K562 (cell line): Measurements from ENCODE around the gene LRRC71. TPM values are rescaled to one million over a fixed set of nuclear protein-coding genes. Genes with fewer than 3 reads are reported as not detected.

Experiments
- ATAC-seq: fragments of 200-7000 bp; cut with Tn5 transposase; 3 replicates; pipeline ENCODE4 v1.9.1; 2020; ENCODE audit warnings: moderate library complexity
- BruUV-seq: library from RNA; stranded (reverse); fragments of 400-500 nt; replicated peaks from 2 replicates; lab custom pipeline; 2021; lab: Mats Ljungman, UMichigan
- CTCF ChIA-PET: fragments of 300-600 bp; formaldehyde crosslinking; extraction: SDS; loops from one replicate; lab custom pipeline; 2021; ENCODE audit warnings: low intra/inter-chr PET ratio; lab: Yijun Ruan, JAX
- POLR2A ChIA-PET: fragments of 300-600, 350-650 bp; sonication (Branson Sonifier 250); formaldehyde crosslinking; extraction: SDS; loops from one replicate; lab custom pipeline; 2021; ENCODE audit warnings: antibody characterized with exemption, inconsistent platforms; lab: Yijun Ruan, JAX
- DNase-seq, 4 experiments: peaks; one replicate each; pipeline versions ENCODE4 v3.0.0 to v3.0.0-alpha.2; 2011 to 2018; ENCODE audit warnings: low spot score in 3 of 4, mixed read lengths in 3 of 4; ENCODE audit errors: extremely low read depth in 1 of 4
- FAIRE-seq: peaks from 2 replicates; lab custom pipeline; 2011; peaks lifted over from hg19 to GRCh38; lab: Jason Lieb, UNC
- H2AFZ ChIP-seq: 2 replicates; pipeline ENCODE4 v1.6.0; 2011; ENCODE audit warnings: low read depth, low read length, control low read depth, inconsistent platforms
- H3K27ac ChIP-seq: fragments of 200-600 bp; 3 replicates; pipeline ENCODE4 v1.8.0; 2011; ENCODE audit warnings: low read depth, mild to moderate bottlenecking, control low read depth, inconsistent platforms, low read length, moderate library complexity, mixed read lengths; ENCODE audit errors: extremely low read depth
- H3K27me3 ChIP-seq, 2 experiments: fragments of 300-600 bp in 1 of 2; 2 replicates in 1 of 2; 3 replicates in 1 of 2; pipeline versions ENCODE4 v1.6.0 to v1.8.0; 2011; ENCODE audit warnings: inconsistent platforms in 2 of 2, low read length in 2 of 2, mild to moderate bottlenecking in 1 of 2, mixed read lengths in 1 of 2, moderate library complexity in 1 of 2; ENCODE audit not compliant: control insufficient read depth in 2 of 2, insufficient read depth in 2 of 2
- H3K36me3 ChIP-seq: fragments of 300-600 bp; 3 replicates; pipeline ENCODE4 v1.8.0; 2011; ENCODE audit warnings: mild to moderate bottlenecking, low read length, inconsistent platforms; ENCODE audit not compliant: control insufficient read depth, insufficient read depth
- H3K4me1 ChIP-seq, 2 experiments: fragments of 200-600 bp in 1 of 2; replicated peaks in 1 of 2; 2 replicates in 1 of 2; 3 replicates in 1 of 2; pipeline versions ENCODE4 v1.5.1 to v1.8.0; 2011; ENCODE audit warnings: inconsistent platforms in 2 of 2, low read length in 2 of 2, mild to moderate bottlenecking in 1 of 2, mixed read lengths in 1 of 2, moderate library complexity in 1 of 2; ENCODE audit not compliant: control insufficient read depth in 2 of 2, insufficient read depth in 2 of 2
- H3K4me2 ChIP-seq: 2 replicates; pipeline ENCODE4 v1.6.1; 2011; ENCODE audit warnings: low read length, control low read depth, inconsistent platforms, mixed read lengths; ENCODE audit not compliant: insufficient read depth
- H3K4me3 ChIP-seq: fragments of 200-600 bp; sonication (generic), shearing (Covaris generic); 2 replicates; pipeline ENCODE4 v1.5.1; 2016; ENCODE audit warnings: control low read depth, inconsistent platforms
- H3K79me2 ChIP-seq: fragments of 200-600 bp; 3 replicates; pipeline ENCODE4 v1.8.0; 2011; ENCODE audit warnings: low read length, inconsistent platforms; ENCODE audit not compliant: control insufficient read depth, insufficient read depth
- H3K9ac ChIP-seq, 2 experiments: 2 replicates each; pipeline versions ENCODE4 v1.6.0 to v1.6.1; 2011; ENCODE audit warnings: low read depth in 2 of 2, low read length in 2 of 2, control low read depth in 1 of 2, inconsistent platforms in 1 of 2, mild to moderate bottlenecking in 1 of 2, mixed read lengths in 1 of 2; ENCODE audit not compliant: insufficient read depth in 1 of 2
- H3K9me1 ChIP-seq: one replicate; pipeline ENCODE4 v1.6.0; 2011; ENCODE audit warnings: inconsistent platforms, mild to moderate bottlenecking, low read length, moderate library complexity; ENCODE audit not compliant: control insufficient read depth, insufficient read depth
- H3K9me3 ChIP-seq: replicated peaks from 2 replicates; pipeline ENCODE4 v1.5.1; 2011; ENCODE audit warnings: low read depth, low read length, inconsistent platforms; ENCODE audit not compliant: control insufficient read depth, insufficient read depth
- H4K20me1 ChIP-seq: replicated peaks from 2 replicates; pipeline ENCODE4 v1.6.1; 2011; ENCODE audit warnings: low read length, inconsistent platforms, mixed read lengths; ENCODE audit not compliant: control insufficient read depth, insufficient read depth
- BCOR ChIP-seq: fragments of 450-650 bp; IDR thresholded peaks from 2 replicates; pipeline ENCODE4 v1.6.1; 2016
- CC2D1A ChIP-seq: fragments of 450-650 bp; IDR thresholded peaks from 2 replicates; pipeline ENCODE4 v1.6.1; 2017; ENCODE audit warnings: mild to moderate bottlenecking
- HDAC1 ChIP-seq, 2 experiments: fragments of 450-650 bp; IDR thresholded peaks; 2 replicates each; pipeline ENCODE4 v1.6.1; 2016 to 2017; ENCODE audit warnings: inconsistent platforms in 1 of 2, mild to moderate bottlenecking in 1 of 2, moderate library complexity in 1 of 2
- NCOR1 ChIP-seq: fragments of 450-650 bp; IDR thresholded peaks from 2 replicates; pipeline ENCODE4 v1.6.1; 2016; ENCODE audit warnings: mild to moderate bottlenecking, moderate library complexity
- PHTF2 ChIP-seq: fragments of 250-450 bp; sonication (Bioruptor Pico); IDR thresholded peaks from 2 replicates; pipeline ENCODE4 v1.5.0; 2021; ENCODE audit warnings: mild to moderate bottlenecking
- POLR3A ChIP-seq: IDR thresholded peaks from 2 replicates; pipeline ENCODE4 v1.6.1; 2011; ENCODE audit warnings: borderline replicate concordance, mild to moderate bottlenecking, moderate library complexity; ENCODE audit not compliant: insufficient read length, insufficient read depth; ENCODE audit errors: extremely low read depth
- PRPF4 ChIP-seq: fragments of 200-400 bp; formaldehyde crosslinking; IDR thresholded peaks from one replicate; pipeline ENCODE4 v1.6.1; 2017; ENCODE audit warnings: low read length, low read depth, mild to moderate bottlenecking; ENCODE audit not compliant: insufficient read depth, poor library complexity, severe bottlenecking
- SMAD3 ChIP-seq: fragments of 450-650 bp; formaldehyde crosslinking; conservative IDR thresholded peaks from 2 replicates; pipeline ENCODE4 v1.4.0; 2020; ENCODE audit warnings: mild to moderate bottlenecking
- ZNF124 ChIP-seq: sonication (generic); formaldehyde crosslinking; IDR thresholded peaks from 2 replicates; pipeline ENCODE4 v1.8.1; 2022; ENCODE audit warnings: missing genetic modification reagents
- ZNF232 ChIP-seq: sonication (generic); formaldehyde crosslinking; IDR thresholded peaks from 2 replicates; pipeline ENCODE4 v1.8.0; 2022; ENCODE audit warnings: mild to moderate bottlenecking, missing genetic modification reagents
- WGBS: fragments of 100-300 bp; shearing (Covaris generic); methylation state at CpG from one replicate; pipeline ENCODE4 v1.1.6; 2016; ENCODE audit warnings: low coverage, mixed read lengths; ENCODE audit not compliant: insufficient coverage; ENCODE audit errors: missing lambda C conversion rate; 5-methylcytosine and 5-hydroxymethylcytosine counted together
- in situ Hi-C: fragments of 300-500 bp; cut with MboI; formaldehyde crosslinking; loops from 4 replicates; pipeline ENCODE4 v1.15.0; 2018; ENCODE audit warnings: inconsistent platforms, mixed read lengths
- intact Hi-C: fragments of 100-400 bp; cut with micrococcal nuclease; formaldehyde crosslinking; loops from 2 replicates; pipeline ENCODE4 v1.14.2; 2022
- polyA plus RNA-seq, 8 experiments: library from polyadenylated mRNA; depleted of rRNA in 4 of 8; stranded (reverse) in 5 of 8; unstranded in 3 of 8; fragments of >200 nt; fragmentation: Nextera tagmentation in 2 of 8; fragmentation: Illumina TruSeq in 1 of 8; extraction: Ambion mirVana in 2 of 8; extraction: Trizol in 1 of 8; gene quantifications; 2 replicates each; pipeline versions ENCODE4 v1.2.1 to v1.2.3, GENCODE V29; 2011 to 2014; ENCODE audit warnings: inconsistent platforms in 1 of 8, missing spikeins in 1 of 8
- total RNA-seq, 7 experiments: library from RNA; depleted of rRNA in 6 of 7; stranded (reverse); fragments of >200 nt in 6 of 7; fragmentation: Illumina TruSeq in 2 of 7; extraction: Trizol in 2 of 7; gene quantifications; 2 replicates each; pipeline versions ENCODE4 v1.2.1 to v1.2.3, GENCODE V29; 2011 to 2021; ENCODE audit warnings: low replicate concordance in 1 of 7
- TF ChIP-seq, protein P1 (sequence below): sonication (generic); formaldehyde crosslinking; IDR thresholded peaks from 2 replicates; pipeline ENCODE4 v1.8.0; 2023; ENCODE audit warnings: mild to moderate bottlenecking, missing genetic modification reagents

The LRRC71 gene
- total and polyA plus RNA-seq, 9 of the 15 experiments (the other 6 are each of a cell fraction or from before 2014, with no cell fraction given) = 0.06 to 1.2 (median 0.51) TPM; not detected in 1

DNA sequence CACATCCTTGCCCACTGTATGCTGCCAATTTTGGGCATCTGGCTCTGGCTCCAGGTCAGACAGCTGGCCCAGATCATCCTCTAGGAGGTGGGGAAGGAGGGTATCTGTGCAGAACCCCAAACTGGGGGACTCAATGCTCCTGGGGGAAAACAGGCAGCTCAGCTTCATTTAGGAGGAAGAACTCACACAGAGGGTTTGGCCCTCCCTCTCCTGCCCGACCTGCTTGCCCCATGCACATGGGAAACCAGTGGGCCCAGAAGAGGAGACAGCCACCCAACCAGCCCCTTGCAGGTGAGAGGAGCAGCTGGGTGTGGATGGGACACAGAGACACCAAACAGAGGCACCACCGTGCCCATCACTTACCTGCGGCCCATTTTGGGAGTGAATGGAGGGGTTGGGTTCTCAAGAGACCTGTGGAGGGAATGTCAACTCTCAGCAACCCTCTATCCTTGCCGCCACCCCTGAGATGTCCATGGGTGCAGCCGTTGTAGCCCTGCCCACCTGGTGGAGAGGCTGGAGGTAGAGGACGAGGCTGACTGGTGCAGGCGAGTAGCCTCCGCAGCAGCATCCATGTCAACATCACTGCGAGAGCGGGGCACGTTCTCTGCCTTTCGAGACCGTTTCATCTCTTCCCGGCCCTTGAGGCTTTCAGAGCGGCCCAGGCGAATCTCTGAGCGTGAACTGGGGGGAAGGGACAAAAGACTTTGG lies 27.5 kb downstream of the LRRC71 start:
- TF ChIP-seq CC2D1A = no peak
- TF ChIP-seq, protein P1, sequence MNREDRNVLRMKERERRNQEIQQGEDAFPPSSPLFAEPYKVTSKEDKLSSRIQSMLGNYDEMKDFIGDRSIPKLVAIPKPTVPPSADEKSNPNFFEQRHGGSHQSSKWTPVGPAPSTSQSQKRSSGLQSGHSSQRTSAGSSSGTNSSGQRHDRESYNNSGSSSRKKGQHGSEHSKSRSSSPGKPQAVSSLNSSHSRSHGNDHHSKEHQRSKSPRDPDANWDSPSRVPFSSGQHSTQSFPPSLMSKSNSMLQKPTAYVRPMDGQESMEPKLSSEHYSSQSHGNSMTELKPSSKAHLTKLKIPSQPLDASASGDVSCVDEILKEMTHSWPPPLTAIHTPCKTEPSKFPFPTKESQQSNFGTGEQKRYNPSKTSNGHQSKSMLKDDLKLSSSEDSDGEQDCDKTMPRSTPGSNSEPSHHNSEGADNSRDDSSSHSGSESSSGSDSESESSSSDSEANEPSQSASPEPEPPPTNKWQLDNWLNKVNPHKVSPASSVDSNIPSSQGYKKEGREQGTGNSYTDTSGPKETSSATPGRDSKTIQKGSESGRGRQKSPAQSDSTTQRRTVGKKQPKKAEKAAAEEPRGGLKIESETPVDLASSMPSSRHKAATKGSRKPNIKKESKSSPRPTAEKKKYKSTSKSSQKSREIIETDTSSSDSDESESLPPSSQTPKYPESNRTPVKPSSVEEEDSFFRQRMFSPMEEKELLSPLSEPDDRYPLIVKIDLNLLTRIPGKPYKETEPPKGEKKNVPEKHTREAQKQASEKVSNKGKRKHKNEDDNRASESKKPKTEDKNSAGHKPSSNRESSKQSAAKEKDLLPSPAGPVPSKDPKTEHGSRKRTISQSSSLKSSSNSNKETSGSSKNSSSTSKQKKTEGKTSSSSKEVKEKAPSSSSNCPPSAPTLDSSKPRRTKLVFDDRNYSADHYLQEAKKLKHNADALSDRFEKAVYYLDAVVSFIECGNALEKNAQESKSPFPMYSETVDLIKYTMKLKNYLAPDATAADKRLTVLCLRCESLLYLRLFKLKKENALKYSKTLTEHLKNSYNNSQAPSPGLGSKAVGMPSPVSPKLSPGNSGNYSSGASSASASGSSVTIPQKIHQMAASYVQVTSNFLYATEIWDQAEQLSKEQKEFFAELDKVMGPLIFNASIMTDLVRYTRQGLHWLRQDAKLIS (CRISPR knock-in tag) = no peak
- TF ChIP-seq ZNF124 (CRISPR knock-in tag) = no peak
- TF ChIP-seq NCOR1 = no peak
- no peak for TF ChIP-seq PRPF4
- TF ChIP-seq HDAC1 (IDR thresholded peaks at IDR 0.05) = no peak
- no peak for TF ChIP-seq PHTF2 (CRISPR knock-in tag)
- no peak for TF ChIP-seq BCOR
- TF ChIP-seq ZNF232 (CRISPR knock-in tag) = no peak
- TF ChIP-seq POLR3A = no peak
- TF ChIP-seq SMAD3 (CRISPR knock-in tag) = no peak
- Histone ChIP-seq H3K27me3 (no peaks in the 10 kb centered on the region), H3K27ac (no peak overlapping the region), H3K9me1 (no peaks in the 10 kb centered on the region), H3K4me3 (no peak overlapping the region), H3K4me2 (no peak overlapping the region), H3K9ac (no peak overlapping the region), H2AFZ (no peak overlapping the region), H3K9me3 (no peaks in the 10 kb centered on the region), H3K4me1 (peaks cover 2 to 4% of the 10 kb centered on the region in 2 experiments; a peak in 3 of 5 replicates), H4K20me1 (no peaks in the 10 kb centered on the region), H3K36me3 (peaks cover 67% of the 10 kb centered on the region; the same call in 2 of the 3 replicates), H3K79me2 (no peaks in the 10 kb centered on the region)
- no peak for ATAC-seq
- no peak for DNase-seq
- intact Hi-C loops = no loop called here
- ChIA-PET CTCF (no interaction called here), POLR2A (interaction anchor here (0.6 to 1.6 kb wide), 6 partner anchors 11 to 56 kb away, joined by 3 to 6 read pairs (median 4); no protein-coding TSS in a partner anchor)
- WGBS = 90% methylated on average over 15 of the region's 17 CpGs
- BruUV-seq = no TSS peak
- in situ Hi-C loops = no loop called here
- no peak for FAIRE-seq
